SIG-M5 (cell line): Measurements from ENCODE around the gene OR13J1.

Experiments used
- DNase-seq: peaks from one replicate; lab custom pipeline; 2025; lab: John Stamatoyannopoulos, UW

OR13J1 gene

DNA sequence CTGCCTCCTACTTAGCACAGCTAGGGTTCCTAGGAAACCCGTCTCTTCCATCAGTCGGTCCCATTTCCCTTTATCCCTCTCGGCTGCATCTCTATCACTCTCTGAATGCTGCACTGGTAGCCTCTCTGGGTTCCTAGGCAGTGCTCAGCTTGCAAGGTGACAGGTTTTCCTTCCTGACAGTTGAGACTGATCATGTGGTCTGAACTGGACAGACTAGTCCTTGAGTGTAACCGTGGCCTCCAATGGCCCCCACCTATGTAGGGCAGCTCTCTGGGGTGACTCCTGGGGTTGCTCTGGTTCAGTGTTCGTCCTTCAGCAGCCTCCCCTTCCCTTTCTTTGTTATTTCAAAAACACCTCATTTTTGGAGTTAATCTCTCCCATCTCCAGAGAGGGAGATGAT is 37.4 kb downstream of the OR13J1 start:
- no peak for DNase-seq

DNA sequence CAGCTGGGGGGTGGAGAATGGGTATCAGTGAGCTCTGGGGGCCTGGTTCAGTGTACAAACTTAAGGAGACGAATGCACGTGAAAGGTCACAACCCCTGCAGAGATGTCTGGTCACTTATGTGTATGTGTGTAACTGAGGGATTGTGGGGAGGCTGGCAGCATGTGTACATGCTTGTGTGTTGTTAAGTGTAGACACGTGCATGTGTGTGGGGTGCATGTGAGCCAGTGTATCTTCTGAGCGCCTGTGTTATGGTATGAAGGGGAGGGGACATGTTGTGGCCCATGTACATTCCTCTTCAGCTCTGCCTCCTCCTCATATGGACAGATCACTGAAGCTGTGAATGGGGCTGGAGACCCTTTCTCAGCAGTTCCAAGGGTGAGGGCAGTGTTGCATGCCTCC is 39.2 kb downstream of the OR13J1 start:
- no peak for DNase-seq

DNA sequence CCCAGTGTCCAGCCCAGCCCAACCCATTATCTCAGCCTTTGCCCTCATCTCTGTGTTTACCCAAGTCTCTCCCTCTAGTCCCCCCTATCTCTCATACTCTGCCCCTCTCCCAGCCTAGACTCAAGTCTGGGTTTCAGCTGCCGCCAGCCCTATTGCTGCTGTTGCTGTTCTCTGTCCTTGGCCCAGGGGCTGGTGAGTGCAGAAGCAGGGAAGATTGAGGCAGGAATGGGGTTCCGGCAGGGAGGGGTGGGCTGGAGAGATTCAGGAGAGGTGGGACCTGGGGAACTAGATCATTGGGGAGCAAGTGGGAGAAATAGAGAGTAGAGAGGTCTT is 40.5 kb downstream of the OR13J1 start:
- no peak for DNase-seq

DNA sequence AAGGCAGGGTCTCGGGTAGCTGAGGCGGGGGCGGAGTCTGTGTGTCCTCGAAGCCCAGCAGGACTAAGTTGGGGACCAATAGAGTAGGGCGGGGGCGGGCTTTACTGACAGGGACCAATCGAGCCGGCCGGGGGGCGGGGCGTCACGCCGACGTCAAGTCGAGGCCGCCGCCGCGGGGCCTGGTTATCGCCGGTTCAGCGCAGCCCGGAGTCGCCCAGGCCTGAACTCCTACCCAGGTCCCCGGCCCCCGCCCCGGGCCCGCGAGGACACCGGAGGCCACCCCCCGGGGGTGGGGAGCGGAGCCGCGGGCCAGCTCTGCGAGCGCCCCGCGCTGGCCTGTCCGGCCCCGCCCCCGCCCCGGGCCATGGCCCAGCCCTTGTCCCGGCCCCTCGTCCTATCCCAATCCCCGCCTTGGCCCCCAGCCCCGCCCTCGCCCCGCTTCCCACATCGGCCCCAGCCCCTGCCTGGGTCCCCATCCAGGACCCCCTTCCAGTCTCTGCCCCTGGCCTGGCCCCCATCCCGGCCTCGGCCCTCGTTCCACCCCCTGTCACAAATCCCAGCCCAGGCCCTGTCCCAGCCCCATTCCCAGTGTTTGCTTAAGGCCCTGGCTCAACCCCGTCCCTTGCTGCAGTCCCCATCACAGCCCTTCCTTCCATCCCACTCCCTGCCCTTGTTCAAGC is 41.0 kb downstream of the OR13J1 start, which contains the start of gene TMEM8B:
Gene TMEM8B, plus strand, starts transcription at position 145 of the 680 bp plus-strand sequence. Its CDS starts 220 bp downstream, at position 365.
- DNase-seq, result no peak

DNA sequence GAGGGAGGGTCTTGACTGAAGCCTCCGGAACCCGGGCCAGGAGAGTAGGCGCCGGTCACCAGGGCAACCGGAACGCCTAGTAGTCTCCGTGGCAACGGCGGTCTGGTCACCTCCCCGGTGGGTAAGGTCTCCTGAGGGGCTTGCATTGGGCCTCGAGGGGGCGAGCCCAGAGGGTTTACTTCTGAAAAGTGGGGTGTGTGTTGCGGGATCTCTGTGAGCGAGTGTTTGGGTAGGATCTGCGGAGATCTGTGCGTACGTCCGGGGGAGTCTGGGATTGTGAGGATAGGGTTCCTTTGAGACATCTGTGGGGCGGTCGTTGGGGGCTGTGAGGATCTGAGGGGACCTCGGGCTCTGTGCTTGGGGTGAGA is 41.5 kb downstream of the OR13J1 start, which contains the start of gene FAM221B:
Gene FAM221B, minus strand, starts transcription at position 17 of the 368 bp plus-strand sequence. CDS start 2,571 bp downstream, outside the sequence.
- no peak for DNase-seq

DNA sequence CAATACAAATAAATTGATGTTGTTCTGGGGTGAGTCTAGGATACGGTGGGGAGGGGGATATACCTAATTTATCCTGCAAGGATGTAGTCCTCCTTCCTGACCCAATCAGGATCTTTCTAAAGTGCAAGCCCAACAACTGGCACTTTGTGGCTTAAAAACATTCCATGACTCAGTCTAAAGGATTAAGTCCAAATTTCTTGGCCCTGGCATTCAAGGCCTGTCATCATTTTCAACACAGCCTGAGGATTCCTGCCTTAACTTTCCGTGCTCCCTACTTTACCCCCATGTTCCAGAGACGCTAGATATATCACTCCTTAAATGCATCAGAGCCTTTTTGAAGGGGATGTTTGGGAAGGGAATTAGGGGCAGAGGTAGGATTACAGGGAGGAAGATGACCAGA is 42.7 kb downstream of the OR13J1 start:
- DNase-seq, result no peak

DNA sequence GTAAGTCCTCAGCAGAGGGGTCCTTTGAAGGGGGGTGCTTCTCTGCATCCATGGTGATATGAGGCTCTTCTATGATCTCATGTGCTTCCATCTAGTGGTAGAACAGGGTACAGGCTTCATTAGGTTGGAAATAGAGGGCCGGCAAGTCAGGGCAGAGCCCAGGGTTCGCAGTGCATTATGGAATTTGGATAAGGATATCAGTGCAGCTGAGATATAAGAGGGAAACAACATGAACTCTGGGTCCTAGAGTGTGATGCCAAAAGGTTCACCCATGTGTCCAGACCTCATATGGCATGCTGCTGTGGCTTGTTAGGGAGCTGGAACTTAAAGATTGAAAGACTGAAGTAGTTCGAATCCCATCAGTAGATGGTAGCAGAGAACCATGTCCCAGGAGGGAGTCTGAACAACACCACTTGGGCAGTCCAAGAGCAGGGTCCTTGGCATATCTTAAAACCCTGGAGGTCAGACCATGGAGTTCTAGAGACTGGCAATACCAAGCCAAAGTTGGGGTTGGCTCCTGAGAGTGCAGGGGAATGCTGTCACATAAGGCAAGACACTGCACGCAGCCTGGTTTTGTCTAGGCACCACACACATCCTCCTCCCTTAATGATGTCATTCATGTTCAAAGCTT is 44.0 kb downstream of the OR13J1 start:
- no peak for DNase-seq

DNA sequence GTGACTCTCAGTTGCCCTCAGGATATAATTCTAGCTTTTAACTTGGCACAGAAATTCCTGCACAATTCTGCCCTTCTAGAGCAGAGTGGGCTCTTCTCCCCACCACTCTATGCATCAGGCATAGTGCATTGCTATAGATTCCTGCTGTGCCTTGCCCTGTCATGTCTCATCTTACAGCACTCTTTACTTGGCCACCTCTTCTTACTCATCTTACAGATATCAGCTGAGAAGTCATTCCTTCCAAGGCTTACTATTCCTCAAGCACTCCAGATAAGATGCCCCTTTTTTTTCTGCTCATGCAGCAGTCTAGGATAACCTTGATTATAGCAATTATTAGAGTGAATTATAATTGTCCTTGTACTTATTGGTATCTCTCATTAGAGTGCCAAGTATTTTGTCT is 47.3 kb downstream of the OR13J1 start:
- no peak for DNase-seq

DNA sequence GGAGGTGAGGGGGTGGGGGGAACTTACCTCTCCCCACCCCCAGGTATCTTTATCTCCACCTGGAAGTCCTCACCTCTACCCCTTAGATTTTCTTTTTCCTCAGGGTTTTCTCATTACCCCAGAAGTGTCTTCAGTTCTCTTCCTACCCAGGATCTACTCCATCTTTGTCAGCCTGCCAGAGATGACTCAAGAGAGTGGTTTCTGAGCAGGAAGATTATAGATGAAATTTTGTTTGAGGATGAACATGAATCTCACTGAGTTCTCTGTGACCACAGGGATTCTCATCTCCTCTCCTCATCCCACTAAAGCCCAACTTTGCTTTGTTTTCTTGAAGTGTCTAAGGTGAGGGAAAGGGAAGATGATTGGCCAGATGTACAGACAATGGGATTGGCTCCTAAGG is 50.1 kb downstream of the OR13J1 start:
- no peak for DNase-seq
